Measurements from ENCODE around the gene ZNF678.

The ZNF678 gene

GRCh38 chr1:227562037-227562436 is 1.3 kb upstream of the ZNF678 start:
- H3K79me2 ChIP-seq (ENCODE audit: insufficient read depth, low read length): peaks cover 38% of the 10 kb centered on the region
- H3K27me3 ChIP-seq (ENCODE audit: insufficient read depth, low read length, poor library complexity): no peaks in the 10 kb centered on the region
- no peak overlapping the region for H3K27ac ChIP-seq (ENCODE audit: low read length)
- peak overlapping the region; percentile 81 for H2AFZ ChIP-seq (ENCODE audit: low read depth, low read length)
- H3K36me3 ChIP-seq (ENCODE audit: insufficient read depth, low read length): peaks cover 7% of the 10 kb centered on the region; the same call in 1 of the 2 replicates
- ATAC-seq (ENCODE audit: insufficient read depth, low read depth) (no peak), DNase-seq (no peak)
- H3K4me2 ChIP-seq (ENCODE audit: insufficient read depth, low read length): no peak overlapping the region
- H3K4me1 ChIP-seq (ENCODE audit: insufficient read depth, low read length): peaks cover 27% of the 10 kb centered on the region
- TF ChIP-seq EZH2 (IDR thresholded peaks at IDR 0.05; ENCODE audit: borderline replicate concordance, low read depth, low read length, severe bottlenecking) (no peak), CTCF (IDR thresholded peaks at IDR 0.05; ENCODE audit: borderline replicate concordance, extremely low read depth, low read length, poor library complexity, severe bottlenecking) (no peak)
- H3K9ac ChIP-seq (ENCODE audit: low read depth, low read length): no peak overlapping the region
- no peaks in the 10 kb centered on the region; the same call in 1 of the 2 replicates for H4K20me1 ChIP-seq (ENCODE audit: insufficient read depth, low read length)
- peak overlapping the region in 1 of 2 experiments; percentile 26; a peak in 2 of 4 replicates for H3K4me3 ChIP-seq (ENCODE audit: low read depth in 1 of 2, low read length in 2 of 2)
- H3K9me3 ChIP-seq (ENCODE audit: insufficient read depth, low read length, severe bottlenecking): peaks cover 15% of the 10 kb centered on the region

GRCh38 chr1:227562933-227563323 is 428 bp upstream of the ZNF678 start:
- Histone ChIP-seq H3K4me2 (ENCODE audit: insufficient read depth, low read length) (peak overlapping the region; percentile 74), H3K79me2 (ENCODE audit: insufficient read depth, low read length) (peaks cover 45% of the 10 kb centered on the region), H3K36me3 (ENCODE audit: insufficient read depth, low read length) (peaks cover 12% of the 10 kb centered on the region; the same call in 1 of the 2 replicates), H3K4me1 (ENCODE audit: insufficient read depth, low read length) (peaks cover 27% of the 10 kb centered on the region), H3K27me3 (ENCODE audit: insufficient read depth, low read length, poor library complexity) (no peaks in the 10 kb centered on the region), H3K9me3 (ENCODE audit: insufficient read depth, low read length, severe bottlenecking) (peaks cover 15% of the 10 kb centered on the region), H3K9ac (ENCODE audit: low read depth, low read length) (peak overlapping the region; percentile 75), H4K20me1 (ENCODE audit: insufficient read depth, low read length) (no peaks in the 10 kb centered on the region; the same call in 1 of the 2 replicates), H3K4me3 (ENCODE audit: low read depth in 1 of 2, low read length in 2 of 2) (peak overlapping the region; percentile 91 to 92; a peak in 3 of 4 replicates), H2AFZ (ENCODE audit: low read depth, low read length) (peak overlapping the region; percentile 81), H3K27ac (ENCODE audit: low read length) (peak overlapping the region; percentile 91)
- DNase-seq (no peak), ATAC-seq (ENCODE audit: insufficient read depth, low read depth) (no peak)
- no peak for TF ChIP-seq CTCF (IDR thresholded peaks at IDR 0.05; ENCODE audit: borderline replicate concordance, extremely low read depth, low read length, poor library complexity, severe bottlenecking)
- no peak for TF ChIP-seq EZH2 (IDR thresholded peaks at IDR 0.05; ENCODE audit: borderline replicate concordance, low read depth, low read length, severe bottlenecking)

- peaks cover 27% of the 10 kb centered on the region for H3K4me1 ChIP-seq (ENCODE audit: insufficient read depth, low read length)
- H3K9me3 ChIP-seq (ENCODE audit: insufficient read depth, low read length, severe bottlenecking): peaks cover 6% of the 10 kb centered on the region
- peaks cover 3% of the 10 kb centered on the region; the same call in 1 of the 2 replicates for H4K20me1 ChIP-seq (ENCODE audit: insufficient read depth, low read length)
- H2AFZ ChIP-seq (ENCODE audit: low read depth, low read length): no peak overlapping the region
- H3K27ac ChIP-seq (ENCODE audit: low read length): no peak overlapping the region
- no peak overlapping the region for H3K4me2 ChIP-seq (ENCODE audit: insufficient read depth, low read length)
- H3K79me2 ChIP-seq (ENCODE audit: insufficient read depth, low read length): peaks cover 83% of the 10 kb centered on the region
- H3K27me3 ChIP-seq (ENCODE audit: insufficient read depth, low read length, poor library complexity): no peaks in the 10 kb centered on the region
- no peak overlapping the region for H3K9ac ChIP-seq (ENCODE audit: low read depth, low read length)
- TF ChIP-seq EZH2 (IDR thresholded peaks at IDR 0.05; ENCODE audit: borderline replicate concordance, low read depth, low read length, severe bottlenecking): no peak
- no peak for TF ChIP-seq CTCF (IDR thresholded peaks at IDR 0.05; ENCODE audit: borderline replicate concordance, extremely low read depth, low read length, poor library complexity, severe bottlenecking)
- ATAC-seq (ENCODE audit: insufficient read depth, low read depth) (no peak), DNase-seq (no peak)
- H3K36me3 ChIP-seq (ENCODE audit: insufficient read depth, low read length): peaks cover 19% of the 10 kb centered on the region; the same call in 1 of the 2 replicates
- no peak overlapping the region for H3K4me3 ChIP-seq (ENCODE audit: low read depth in 1 of 2, low read length in 2 of 2)
Observed at GRCh38 chr1:227567256-227567655, 3.9 kb downstream of the ZNF678 start.

Measured in DND-41 (cell line).